Neuronal stem cell (in vitro differentiated cells): ENCODE measurements around the gene GJA5.

Experiments used
- DNase-seq: peaks from one replicate; pipeline ENCODE4 v3.0.0-alpha.2; 2013; ENCODE audit warnings: low spot score
- H2AFZ ChIP-seq: one replicate; pipeline ENCODE4 v1.6.1; 2013; ENCODE audit warnings: mild to moderate bottlenecking, low read length, inconsistent platforms
- H2AK5ac ChIP-seq: 2 replicates; pipeline ENCODE4 v1.6.1; 2013; ENCODE audit warnings: low read depth, mild to moderate bottlenecking, inconsistent platforms, low read length, moderate library complexity, mixed read lengths
- H2BK120ac ChIP-seq: 2 replicates; pipeline ENCODE4 v1.6.1; 2013; ENCODE audit warnings: low read depth, mild to moderate bottlenecking, inconsistent platforms, low read length, moderate library complexity, mixed read lengths
- H2BK12ac ChIP-seq: one replicate; pipeline ENCODE4 v1.6.1; 2013; ENCODE audit warnings: low read length, inconsistent platforms
- H2BK15ac ChIP-seq: 2 replicates; pipeline ENCODE4 v1.6.1; 2013; ENCODE audit warnings: mild to moderate bottlenecking, low read length, inconsistent platforms, mixed read lengths
- H2BK5ac ChIP-seq: one replicate; pipeline ENCODE4 v1.6.1; 2013; ENCODE audit warnings: inconsistent platforms, mild to moderate bottlenecking, low read length, moderate library complexity
- H3K14ac ChIP-seq: one replicate; pipeline ENCODE4 v1.6.1; 2013; ENCODE audit warnings: low read length, inconsistent platforms
- H3K18ac ChIP-seq: 2 replicates; pipeline ENCODE4 v1.6.1; 2013; ENCODE audit warnings: low read length, inconsistent platforms
- H3K23ac ChIP-seq: 2 replicates; pipeline ENCODE4 v1.6.1; 2013; ENCODE audit warnings: low read depth, mild to moderate bottlenecking, mixed read lengths, low read length, inconsistent platforms; ENCODE audit not compliant: poor library complexity
- H3K27ac ChIP-seq: replicated peaks from 3 replicates; pipeline ENCODE4 v1.5.1; 2013; ENCODE audit warnings: low read length, inconsistent platforms
- H3K27me3 ChIP-seq, 3 experiments: 2 replicates each; pipeline ENCODE4 v1.6.1; 2013; ENCODE audit warnings: low read length in 3 of 3, mild to moderate bottlenecking in 2 of 3, inconsistent platforms in 1 of 3, low read depth in 1 of 3, mixed read lengths in 1 of 3, moderate library complexity in 1 of 3; ENCODE audit not compliant: control insufficient read depth in 3 of 3, insufficient read depth in 3 of 3
- H3K36me3 ChIP-seq, 2 donors: replicated peaks in 1 of 2; 2 replicates each; pipeline ENCODE4 v1.6.1; 2013; ENCODE audit warnings: low read length in 2 of 2; ENCODE audit not compliant: control insufficient read depth in 2 of 2, insufficient read depth in 2 of 2
- H3K4ac ChIP-seq: 2 replicates; pipeline ENCODE4 v1.6.1; 2013; ENCODE audit warnings: inconsistent platforms, mild to moderate bottlenecking, low read length, moderate library complexity
- H3K4me1 ChIP-seq, 2 donors: 1 replicate in 1 of 2; 2 replicates in 1 of 2; pipeline ENCODE4 v1.6.1; 2013; ENCODE audit warnings: low read length in 2 of 2, low read depth in 1 of 2; ENCODE audit not compliant: control insufficient read depth in 2 of 2, insufficient read depth in 1 of 2
- H3K4me2 ChIP-seq: one replicate; pipeline ENCODE4 v1.6.1; 2013; ENCODE audit warnings: mild to moderate bottlenecking, low read length, inconsistent platforms; ENCODE audit not compliant: insufficient read depth, poor library complexity, severe bottlenecking
- H3K4me3 ChIP-seq, 2 donors: 2 replicates each; pipeline ENCODE4 v1.5.1; 2013; ENCODE audit warnings: low read length in 2 of 2, mild to moderate bottlenecking in 2 of 2, inconsistent platforms in 1 of 2, moderate library complexity in 1 of 2
- H3K79me1 ChIP-seq: one replicate; pipeline ENCODE4 v1.6.1; 2013; ENCODE audit warnings: low read depth, mild to moderate bottlenecking, inconsistent platforms, low read length, moderate library complexity
- H3K9ac ChIP-seq: one replicate; pipeline ENCODE4 v1.6.1; 2013; ENCODE audit warnings: mild to moderate bottlenecking, low read depth, low read length, inconsistent platforms; ENCODE audit not compliant: poor library complexity
- H3K9me3 ChIP-seq, 2 donors: replicated peaks in 1 of 2; 2 replicates each; pipeline versions ENCODE3 to v1.6.1; 2013; ENCODE audit warnings: low read length in 2 of 2, mild to moderate bottlenecking in 2 of 2, inconsistent platforms in 1 of 2, low read depth in 1 of 2, mixed read lengths in 1 of 2, moderate library complexity in 1 of 2; ENCODE audit not compliant: control insufficient read depth in 2 of 2, insufficient read depth in 1 of 2
- H4K8ac ChIP-seq: one replicate; pipeline ENCODE4 v1.6.1; 2013; ENCODE audit warnings: low read depth, mild to moderate bottlenecking, inconsistent platforms, low read length, moderate library complexity
- H4K91ac ChIP-seq: one replicate; pipeline ENCODE4 v1.6.1; 2013; ENCODE audit warnings: low read length, low read depth, mild to moderate bottlenecking, inconsistent platforms; ENCODE audit not compliant: poor library complexity
- WGBS, 2 donors: extraction: QIAGEN DNeasy Blood & Tissue Kit; methylation state at CpG; one replicate each; pipeline ENCODE4 v1.1.7; 2013; ENCODE audit warnings: missing lambda C conversion rate in 2 of 2, mixed read lengths in 1 of 2; ENCODE audit not compliant: insufficient read length in 2 of 2, insufficient replicate concordance in 1 of 2; ENCODE audit errors: extremely low coverage in 2 of 2; 5-methylcytosine and 5-hydroxymethylcytosine counted together

GJA5 gene

DNA sequence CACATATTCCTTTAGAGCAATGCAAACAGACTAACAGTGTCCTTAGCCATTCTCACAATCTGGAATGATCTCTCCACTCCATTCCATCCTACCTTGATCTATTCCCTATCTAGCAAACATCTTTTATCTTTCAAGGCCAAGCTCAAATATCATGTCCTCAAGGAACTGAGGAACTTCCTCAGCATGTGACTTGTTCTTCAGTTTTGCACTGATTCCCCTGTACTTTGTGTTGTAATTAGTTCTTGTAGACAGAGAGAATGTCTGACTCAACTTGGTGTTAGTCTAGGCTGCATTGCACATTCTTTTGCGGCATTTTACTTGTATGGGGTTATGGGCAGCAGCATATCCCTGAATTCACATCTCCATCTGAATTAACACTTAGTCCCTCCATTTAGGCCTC, 31.5 kb upstream of the GJA5 start:
- Histone ChIP-seq H3K79me1 (no peaks in the 10 kb centered on the region), H3K27ac (no peak overlapping the region)

DNA sequence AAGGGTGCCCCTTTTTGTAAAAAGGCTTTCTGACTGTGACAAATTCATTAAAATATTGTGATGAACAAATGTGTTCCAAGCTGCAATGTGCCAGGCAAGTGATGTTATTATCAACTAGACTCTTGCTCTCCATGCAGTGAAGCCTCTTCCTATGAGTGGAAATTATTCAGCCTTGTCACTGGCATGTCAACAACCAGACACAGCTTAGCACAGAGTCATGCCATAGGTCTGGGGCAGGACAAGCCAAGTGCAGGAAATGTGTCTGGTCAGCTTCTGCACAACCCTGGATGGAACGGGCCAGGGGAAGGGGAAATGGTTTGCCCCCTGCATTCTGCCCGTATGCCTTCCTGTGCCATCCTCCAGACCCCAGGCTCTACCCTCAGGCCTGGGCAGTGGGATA, 27.4 kb upstream of the GJA5 start:
- Histone ChIP-seq H3K36me3 (no peaks in the 10 kb centered on the region), H3K4ac (no peak overlapping the region), H3K9ac (peak overlapping the region; percentile 26), H2BK15ac (no peak overlapping the region), H3K27me3 (no peaks in the 10 kb centered on the region), H4K91ac (no peak overlapping the region), H3K27ac (no peak overlapping the region), H3K23ac (no peak overlapping the region), H2AK5ac (peak overlapping the region; percentile 58), H2AFZ (no peak overlapping the region), H3K4me3 (no peak overlapping the region), H2BK5ac (no peak overlapping the region), H2BK12ac (no peak overlapping the region), H3K4me1 (peaks cover 0 to 5% of the 10 kb centered on the region in 2 donors), H3K14ac (no peak overlapping the region), H3K79me1 (no peaks in the 10 kb centered on the region), H3K4me2 (no peak overlapping the region), H3K9me3 (no peaks in the 10 kb centered on the region), H3K18ac (no peak overlapping the region), H4K8ac (no peak overlapping the region), H2BK120ac (no peak overlapping the region)
- WGBS, 2 donors: no CpG with 5 or more reads among the region's 2 CpGs
- no peak for DNase-seq

More for the DNA sequence above, 31.5 kb upstream of the GJA5 start:
- no CpG with 5 or more reads among the region's 1 CpG for WGBS, 2 donors
- Histone ChIP-seq H3K23ac (no peak overlapping the region), H3K4me1 (peaks cover 0 to 3% of the 10 kb centered on the region in 2 donors), H4K8ac (no peak overlapping the region), H3K18ac (no peak overlapping the region), H2BK5ac (no peak overlapping the region), H2BK15ac (no peak overlapping the region), H3K9me3 (no peaks in the 10 kb centered on the region), H2AFZ (no peak overlapping the region), H2BK12ac (no peak overlapping the region), H3K14ac (no peak overlapping the region), H3K36me3 (no peaks in the 10 kb centered on the region), H2BK120ac (no peak overlapping the region), H3K4ac (no peak overlapping the region), H3K4me3 (no peak overlapping the region), H3K4me2 (no peak overlapping the region), H4K91ac (no peak overlapping the region), H2AK5ac (no peak overlapping the region), H3K9ac (no peak overlapping the region), H3K27me3 (no peaks in the 10 kb centered on the region)
- DNase-seq: no peak

DNA sequence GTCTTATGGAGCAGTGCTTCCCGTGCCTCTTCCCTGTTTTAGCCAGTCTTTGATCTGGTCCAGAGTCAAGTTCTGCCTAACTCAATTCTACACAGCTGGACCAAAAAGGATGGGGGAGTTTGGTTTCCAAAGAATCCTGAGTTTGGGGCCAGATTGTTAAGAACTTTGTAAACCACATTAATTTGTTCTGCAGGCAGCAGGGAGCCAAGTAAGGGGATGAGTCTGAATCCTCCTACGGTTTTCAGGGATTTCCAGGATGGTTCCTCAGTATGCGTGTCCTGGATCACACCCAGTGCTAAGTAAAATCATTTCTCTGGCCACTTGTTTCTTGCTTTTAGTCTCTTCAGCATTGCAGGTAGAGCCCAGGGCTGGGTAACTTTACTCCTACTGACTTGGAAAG, 26.1 kb upstream of the GJA5 start:
- DNase-seq: no peak
- no peak overlapping the region for H3K4me3 ChIP-seq
- no peak overlapping the region for H3K23ac ChIP-seq
- no peaks in the 10 kb centered on the region for H3K9me3 ChIP-seq
- H4K8ac ChIP-seq: no peak overlapping the region
- no peak overlapping the region for H2BK5ac ChIP-seq
- no peak overlapping the region for H2BK120ac ChIP-seq
- H3K9ac ChIP-seq: no peak overlapping the region
- no peak overlapping the region for H4K91ac ChIP-seq
- no CpG with 5 or more reads among the region's 3 CpGs for WGBS, 2 donors
- H3K4ac ChIP-seq: no peak overlapping the region
- no peak overlapping the region for H2BK15ac ChIP-seq
- H3K27ac ChIP-seq: no peak overlapping the region
- H2BK12ac ChIP-seq: no peak overlapping the region
- H3K36me3 ChIP-seq: no peaks in the 10 kb centered on the region
- H3K79me1 ChIP-seq: no peaks in the 10 kb centered on the region
- H3K18ac ChIP-seq: no peak overlapping the region
- H2AFZ ChIP-seq: no peak overlapping the region
- no peak overlapping the region for H3K14ac ChIP-seq
- no peak overlapping the region for H3K4me2 ChIP-seq
- H3K27me3 ChIP-seq: no peaks in the 10 kb centered on the region
- H2AK5ac ChIP-seq: no peak overlapping the region
- peaks cover 0 to 5% of the 10 kb centered on the region in 2 donors for H3K4me1 ChIP-seq

DNA sequence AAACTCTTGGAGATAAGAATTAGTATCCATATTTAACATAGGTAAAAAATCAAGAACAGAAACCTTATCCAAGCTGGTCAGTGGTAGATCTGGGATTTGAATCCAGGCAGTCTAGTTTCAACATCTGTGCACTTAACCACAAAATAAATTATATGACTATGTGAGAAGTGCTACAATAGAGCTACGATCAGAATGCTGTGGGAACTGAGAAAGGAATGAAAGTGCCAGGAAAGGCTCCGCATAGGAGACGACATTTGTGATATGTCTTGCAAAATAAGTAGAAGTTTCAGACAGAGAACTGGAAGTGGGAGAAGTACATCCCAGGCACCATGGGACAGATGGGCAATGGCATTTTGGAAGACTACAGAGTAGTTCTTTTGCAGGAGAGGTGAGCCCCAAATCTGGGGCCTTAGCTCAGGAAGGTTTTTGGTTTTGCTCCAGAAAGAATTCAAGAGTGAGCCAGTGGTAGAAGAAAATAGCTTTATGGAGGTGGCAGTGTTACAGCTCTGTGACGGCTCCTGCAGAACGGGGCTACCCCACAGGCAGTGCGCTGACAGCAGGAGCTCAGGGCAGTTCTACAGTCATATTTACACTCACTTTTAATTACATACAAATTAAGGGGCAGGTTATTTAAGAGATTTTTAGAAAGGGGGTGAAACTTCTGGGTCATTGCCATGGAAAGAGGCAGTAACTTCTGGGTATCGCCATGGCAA, 25.5 kb upstream of the GJA5 start:
- Histone ChIP-seq H3K4me2 (peak overlapping the region; percentile 19), H3K4me3 (no peak overlapping the region), H3K9me3 (no peaks in the 10 kb centered on the region), H2BK15ac (no peak overlapping the region), H4K91ac (no peak overlapping the region), H2AK5ac (no peak overlapping the region), H3K4ac (no peak overlapping the region), H2BK12ac (no peak overlapping the region), H3K27ac (no peak overlapping the region), H3K18ac (no peak overlapping the region), H4K8ac (no peak overlapping the region), H2BK120ac (no peak overlapping the region), H3K23ac (no peak overlapping the region), H3K4me1 (peaks cover 0 to 6% of the 10 kb centered on the region in 2 donors), H3K27me3 (no peaks in the 10 kb centered on the region), H2BK5ac (no peak overlapping the region), H3K9ac (no peak overlapping the region), H3K79me1 (no peaks in the 10 kb centered on the region), H3K36me3 (no peaks in the 10 kb centered on the region), H3K14ac (no peak overlapping the region), H2AFZ (no peak overlapping the region)
- whole genome bisulfite sequencing, 2 donors: no CpG with 5 or more reads among the region's 7 CpGs
- no peak for DNase-seq
